Endothelial cell of umbilical vein (primary cell): ENCODE measurements around the gene FBXO44. TPM values are rescaled to one million over a fixed set of nuclear protein-coding genes. Genes with fewer than 3 reads are reported as not detected.

Experiments used
- BruUV-seq: library from RNA; stranded (reverse); fragments of 400-500 nt; replicated peaks from 2 replicates; lab custom pipeline; 2021; lab: Mats Ljungman, UMichigan
- CTCF ChIA-PET: fragments of 300-600, 350-600 bp; sonication (Branson Sonifier 250); formaldehyde crosslinking; loops from one replicate; lab custom pipeline; 2021; ENCODE audit warnings: antibody characterized with exemption, inconsistent platforms; lab: Charles Lee
- POLR2A ChIA-PET: fragments of 300-600, 350-600 bp; sonication (Branson Sonifier 250); formaldehyde crosslinking; loops from one replicate; lab custom pipeline; 2021; ENCODE audit warnings: antibody characterized with exemption, inconsistent platforms; lab: Charles Lee
- DNase-seq: peaks from one replicate; pipeline ENCODE4 v3.0.0-alpha.2; 2011; ENCODE audit warnings: low read depth, low spot score
- FAIRE-seq: peaks from 2 replicates; lab custom pipeline; 2011; peaks lifted over from hg19 to GRCh38; lab: Jason Lieb, UNC
- H2AFZ ChIP-seq: 2 replicates; pipeline ENCODE4 v1.6.0; 2012; ENCODE audit warnings: low read depth, low read length, control low read depth, inconsistent platforms
- H3K27ac ChIP-seq: 2 replicates; pipeline ENCODE4 v1.5.1; 2011; ENCODE audit warnings: low read depth, mild to moderate bottlenecking, control low read depth, low read length, moderate library complexity; ENCODE audit not compliant: insufficient read depth
- H3K27me3 ChIP-seq, 2 experiments: 2 replicates each; pipeline versions ENCODE4 v1.6.0 to v1.6.1; 2011; ENCODE audit warnings: low read length in 2 of 2, mixed read lengths in 1 of 2; ENCODE audit not compliant: control insufficient read depth in 2 of 2, insufficient read depth in 2 of 2
- H3K36me3 ChIP-seq, 2 experiments: 2 replicates in 1 of 2; 3 replicates in 1 of 2; pipeline ENCODE4 v1.5.1; 2011; ENCODE audit warnings: low read length in 2 of 2, mild to moderate bottlenecking in 1 of 2, moderate library complexity in 1 of 2; ENCODE audit not compliant: control insufficient read depth in 2 of 2, insufficient read depth in 2 of 2; ENCODE audit errors: extremely low read depth in 1 of 2
- H3K4me1 ChIP-seq: 3 replicates; pipeline ENCODE4 v1.5.1; 2011; ENCODE audit warnings: mild to moderate bottlenecking, low read length; ENCODE audit not compliant: control insufficient read depth, insufficient read depth; ENCODE audit errors: extremely low read depth
- H3K4me2 ChIP-seq: 2 replicates; pipeline ENCODE4 v1.6.1; 2011; ENCODE audit warnings: low read length, control low read depth, mixed read lengths; ENCODE audit not compliant: insufficient read depth
- H3K4me3 ChIP-seq, 3 experiments: fragments of 200-600 bp in 1 of 3; sonication (generic), shearing (Covaris generic) in 1 of 3; replicated peaks in 1 of 3; 2 replicates each; pipeline ENCODE4 v1.5.1; 2011 to 2016; ENCODE audit warnings: control low read depth in 3 of 3, low read length in 3 of 3, mild to moderate bottlenecking in 2 of 3, inconsistent platforms in 1 of 3, low read depth in 1 of 3, moderate library complexity in 1 of 3; ENCODE audit not compliant: insufficient read depth in 1 of 3
- H3K79me2 ChIP-seq: 2 replicates; pipeline ENCODE4 v1.6.0; 2012; ENCODE audit warnings: low read length, inconsistent platforms; ENCODE audit not compliant: control insufficient read depth, insufficient read depth
- H3K9ac ChIP-seq: replicated peaks from 2 replicates; pipeline ENCODE3; 2011; ENCODE audit warnings: low read length, control low read depth; ENCODE audit not compliant: insufficient read depth; ENCODE audit errors: extremely low read depth
- H3K9me1 ChIP-seq: replicated peaks from 3 replicates; pipeline ENCODE4 v1.6.0; 2011; ENCODE audit warnings: mild to moderate bottlenecking, low read length; ENCODE audit not compliant: control insufficient read depth, insufficient read depth; ENCODE audit errors: extremely low read depth
- H3K9me3 ChIP-seq: replicated peaks from 2 replicates; pipeline ENCODE4 v1.5.1; 2012; ENCODE audit warnings: low read length, inconsistent platforms; ENCODE audit not compliant: control insufficient read depth, insufficient read depth
- H4K20me1 ChIP-seq: replicated peaks from 2 replicates; pipeline ENCODE3; 2011; ENCODE audit warnings: mild to moderate bottlenecking, low read length; ENCODE audit not compliant: control insufficient read depth, insufficient read depth; ENCODE audit errors: extremely low read depth
- EZH2 ChIP-seq: IDR thresholded peaks from 2 replicates; pipeline ENCODE4 v1.6.1; 2012; ENCODE audit warnings: borderline replicate concordance, low read depth, mild to moderate bottlenecking, moderate library complexity, low read length, inconsistent platforms; ENCODE audit not compliant: severe bottlenecking
- FOS ChIP-seq: IDR thresholded peaks from 2 replicates; pipeline ENCODE4 v1.6.1; 2011; ENCODE audit warnings: mild to moderate bottlenecking, low read length, moderate library complexity, borderline replicate concordance; ENCODE audit not compliant: insufficient read depth
- GATA2 ChIP-seq: IDR thresholded peaks from 2 replicates; pipeline ENCODE4 v1.7.0; 2011; ENCODE audit warnings: low read depth, mild to moderate bottlenecking, moderate library complexity, mixed read lengths, low read length; ENCODE audit not compliant: insufficient read length, insufficient read depth
- JUN ChIP-seq: IDR thresholded peaks from 2 replicates; pipeline ENCODE4 v1.6.1; 2011; ENCODE audit warnings: borderline replicate concordance, low read depth; ENCODE audit not compliant: insufficient read length, insufficient read depth
- MYC ChIP-seq: IDR thresholded peaks from one replicate; pipeline ENCODE4 v1.6.1; 2011; ENCODE audit warnings: mild to moderate bottlenecking, low read depth, low read length
- POLR2A ChIP-seq: IDR thresholded peaks from 2 replicates; pipeline ENCODE4 v1.6.1; 2012; ENCODE audit warnings: low read depth, mild to moderate bottlenecking, control low read depth, low read length
- POLR2AphosphoS5 ChIP-seq: IDR thresholded peaks from 2 replicates; pipeline ENCODE4 v1.6.1; 2012; ENCODE audit warnings: low read depth, mild to moderate bottlenecking, control low read depth, low read length, moderate library complexity; ENCODE audit not compliant: insufficient read depth
- dilution Hi-C: fragments of 300-500 bp; cut with MboI; formaldehyde crosslinking; loops from one replicate; pipeline ENCODE4 v1.15.0; 2019; ENCODE audit warnings: low sequenced_read_pairs; ENCODE audit not compliant: extremely low pct_ligation_motif_present
- intact Hi-C: fragments of 100-400 bp; cut with micrococcal nuclease; formaldehyde crosslinking; loops from one replicate; pipeline ENCODE4 v1.10.0; 2022
- polyA plus RNA-seq, 4 experiments: library from polyadenylated mRNA; depleted of rRNA in 3 of 4; stranded (reverse) in 3 of 4; unstranded in 1 of 4; fragments of >200 nt; gene quantifications; 2 replicates each; pipeline versions ENCODE4 v1.2.1 to v1.2.3, GENCODE V29; 2011 to 2012; ENCODE audit warnings: missing spikeins in 1 of 4
- total RNA-seq: library from RNA; stranded (reverse); gene quantifications from 2 replicates; pipeline ENCODE4 v1.2.3, GENCODE V29; 2021
- TF ChIP-seq, protein P1 (sequence below), 2 donors: IDR thresholded peaks; 1 replicate in 1 of 2; 2 replicates in 1 of 2; pipeline ENCODE4 v1.5.1; 2011; ENCODE audit warnings: low read length in 2 of 2, mild to moderate bottlenecking in 2 of 2, moderate library complexity in 2 of 2, control low read depth in 1 of 2, inconsistent platforms in 1 of 2, low read depth in 1 of 2; ENCODE audit not compliant: insufficient read depth in 1 of 2; ENCODE audit errors: extremely low read depth in 1 of 2
- TF ChIP-seq, protein P2 (sequence below): IDR thresholded peaks from 2 replicates; pipeline ENCODE4 v1.6.1; 2011; ENCODE audit not compliant: insufficient read depth, insufficient read length

FBXO44 gene
- total and polyA plus RNA-seq, 2 donors (not counting 3 experiments of a cell fraction or from before 2014, with no cell fraction given), result 16.8 to 22.5 TPM

GRCh38 chr1:11616766-11617165 lies 37.9 kb upstream of the FBXO44 start:
- H3K9me1 ChIP-seq, result no peaks in the 10 kb centered on the region
- BruUV-seq, result no TSS peak
- no peaks in the 10 kb centered on the region for H3K4me1 ChIP-seq
- TF ChIP-seq, protein P1, sequence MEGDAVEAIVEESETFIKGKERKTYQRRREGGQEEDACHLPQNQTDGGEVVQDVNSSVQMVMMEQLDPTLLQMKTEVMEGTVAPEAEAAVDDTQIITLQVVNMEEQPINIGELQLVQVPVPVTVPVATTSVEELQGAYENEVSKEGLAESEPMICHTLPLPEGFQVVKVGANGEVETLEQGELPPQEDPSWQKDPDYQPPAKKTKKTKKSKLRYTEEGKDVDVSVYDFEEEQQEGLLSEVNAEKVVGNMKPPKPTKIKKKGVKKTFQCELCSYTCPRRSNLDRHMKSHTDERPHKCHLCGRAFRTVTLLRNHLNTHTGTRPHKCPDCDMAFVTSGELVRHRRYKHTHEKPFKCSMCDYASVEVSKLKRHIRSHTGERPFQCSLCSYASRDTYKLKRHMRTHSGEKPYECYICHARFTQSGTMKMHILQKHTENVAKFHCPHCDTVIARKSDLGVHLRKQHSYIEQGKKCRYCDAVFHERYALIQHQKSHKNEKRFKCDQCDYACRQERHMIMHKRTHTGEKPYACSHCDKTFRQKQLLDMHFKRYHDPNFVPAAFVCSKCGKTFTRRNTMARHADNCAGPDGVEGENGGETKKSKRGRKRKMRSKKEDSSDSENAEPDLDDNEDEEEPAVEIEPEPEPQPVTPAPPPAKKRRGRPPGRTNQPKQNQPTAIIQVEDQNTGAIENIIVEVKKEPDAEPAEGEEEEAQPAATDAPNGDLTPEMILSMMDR (IDR thresholded peaks at IDR 0.05; ENCODE audit: extremely low read depth in 1 of 2, insufficient read depth in 1 of 2, low read depth in 1 of 2, low read length in 2 of 2), result no peak
- TF ChIP-seq EZH2 (no peak), GATA2 (no peak), POLR2AphosphoS5 (no peak), MYC (no peak), POLR2A (no peak), JUN (no peak), FOS (no peak)
- TF ChIP-seq, protein P2, sequence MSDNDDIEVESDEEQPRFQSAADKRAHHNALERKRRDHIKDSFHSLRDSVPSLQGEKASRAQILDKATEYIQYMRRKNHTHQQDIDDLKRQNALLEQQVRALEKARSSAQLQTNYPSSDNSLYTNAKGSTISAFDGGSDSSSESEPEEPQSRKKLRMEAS, result no peak
- intact Hi-C loops (no loop called here), dilution Hi-C loops (no loop called here)
- H3K9me3 ChIP-seq, result no peaks in the 10 kb centered on the region
- no peak overlapping the region for H3K4me2 ChIP-seq
- no peaks in the 10 kb centered on the region for H3K27me3 ChIP-seq
- DNase-seq (no peak), FAIRE-seq (no peak)
- no peaks in the 10 kb centered on the region for H3K79me2 ChIP-seq
- CTCF ChIA-PET, result no interaction called here
- no peaks in the 10 kb centered on the region for H4K20me1 ChIP-seq
- POLR2A ChIA-PET, result no interaction called here
- no peak overlapping the region for H3K4me3 ChIP-seq
- no peak overlapping the region for H2AFZ ChIP-seq
- no peak overlapping the region for H3K9ac ChIP-seq
- H3K36me3 ChIP-seq, result no peaks in the 10 kb centered on the region
- H3K27ac ChIP-seq, result no peak overlapping the region
